GM18511 (cell line): Measurements from ENCODE around the gene PUM1.

Experiments used
- ATAC-seq: cut with Tn5 transposase; IDR thresholded peaks from one replicate; pipeline ENCODE4 v1.9.1; 2021; ENCODE audit warnings: mild to moderate bottlenecking, moderate library complexity; ENCODE audit not compliant: unreplicated experiment

The PUM1 gene

DNA sequence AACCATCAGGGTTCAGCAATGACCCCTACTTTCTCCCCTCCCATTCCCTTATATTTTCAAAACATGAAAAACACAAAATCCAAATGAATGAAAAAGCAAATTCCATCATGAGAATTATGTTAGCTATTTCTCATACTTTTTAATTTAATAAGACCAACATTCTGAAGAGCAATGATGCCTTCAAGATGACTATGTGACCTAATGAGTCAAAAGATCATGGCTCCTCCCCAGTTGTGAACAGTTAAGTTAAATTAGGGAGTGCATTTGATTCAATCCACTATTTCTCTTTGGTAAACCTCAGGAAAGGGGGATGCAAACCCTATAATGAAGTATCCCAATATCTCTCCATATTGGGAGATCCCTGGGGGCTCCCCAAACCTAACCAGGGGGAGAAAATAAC lies 36.5 kb downstream of the PUM1 start:
- no peak for ATAC-seq

GRCh38 chr1:31027693-31028526 lies 37.6 kb downstream of the PUM1 start:
- no peak for ATAC-seq

DNA sequence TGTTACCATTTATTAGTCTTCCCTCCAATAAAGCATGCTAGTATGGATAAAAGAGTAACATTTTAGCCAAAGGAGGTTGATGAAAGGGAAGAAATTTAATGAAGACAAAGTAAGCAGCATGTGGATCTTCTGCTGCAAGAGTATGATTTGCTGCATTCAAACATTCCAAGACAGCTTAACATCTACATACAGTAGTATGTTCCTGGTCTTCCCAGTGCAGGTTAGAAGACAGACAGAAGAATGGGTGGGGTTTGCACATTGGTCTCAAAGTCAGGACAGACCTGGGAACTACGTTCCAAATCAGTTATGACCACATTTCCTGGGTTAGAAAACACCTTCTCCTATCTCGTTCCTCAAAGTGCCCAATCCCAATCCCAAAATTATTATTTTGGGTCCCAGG lies 43.3 kb downstream of the PUM1 start:
- no peak for ATAC-seq

DNA sequence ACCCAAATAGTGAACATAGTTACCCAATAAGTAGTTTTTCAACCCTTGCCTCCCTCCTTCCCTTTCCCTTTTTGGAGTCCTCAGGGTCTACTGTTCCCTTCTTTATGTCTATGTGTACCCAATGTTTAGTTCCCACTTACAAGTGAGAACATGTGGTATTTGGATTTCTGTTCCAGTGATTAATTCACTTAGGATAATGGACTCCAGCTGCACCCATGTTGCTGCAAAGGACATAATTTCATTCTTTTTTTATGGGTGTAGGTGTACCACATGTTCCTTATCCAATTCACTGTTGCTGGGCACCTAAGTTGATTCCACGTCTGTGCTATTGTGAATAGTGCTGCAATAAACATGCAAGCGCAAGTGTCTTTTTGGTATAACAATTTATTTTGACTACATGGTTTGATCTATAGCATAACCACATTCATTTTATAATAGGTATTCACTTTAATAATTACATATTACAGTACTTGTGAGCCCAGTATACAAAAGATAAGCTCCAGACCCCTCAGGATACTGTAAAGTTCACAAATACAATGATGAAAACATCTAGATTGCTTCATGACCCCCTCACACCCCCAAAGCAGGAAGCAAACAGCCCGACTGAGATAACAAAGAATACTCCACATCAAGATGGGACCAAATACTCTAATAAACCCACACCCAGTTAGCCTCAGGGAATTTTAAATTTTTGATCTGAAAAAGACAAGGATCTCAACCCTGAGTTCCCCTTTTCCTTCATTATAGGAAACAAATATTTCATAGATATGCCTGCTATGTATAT lies 45.3 kb downstream of the PUM1 start:
- no peak for ATAC-seq

- ATAC-seq: no peak
Observed at GRCh38 chr1:31019401-31019800, 46.1 kb downstream of the PUM1 start.

DNA sequence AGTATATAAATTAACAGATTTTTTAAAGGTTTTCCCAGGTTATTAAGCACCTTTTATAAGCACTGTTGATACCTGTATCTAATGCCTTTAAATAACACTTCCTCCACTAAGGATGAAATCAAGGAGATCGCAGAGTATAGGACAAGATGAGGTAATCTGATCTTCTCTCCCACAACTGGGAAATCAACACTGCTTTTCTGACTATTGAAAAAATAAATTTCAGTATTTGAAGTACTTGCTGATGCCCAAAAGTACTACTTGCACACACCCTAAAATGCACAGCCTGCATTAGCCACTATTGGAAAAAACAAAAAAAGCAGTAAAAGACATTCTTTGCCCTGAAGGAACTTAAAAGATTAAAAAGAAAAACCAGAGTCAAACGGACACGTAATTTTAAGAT lies 48.6 kb downstream of the PUM1 start:
- no peak for ATAC-seq

GRCh38 chr1:31013187-31013864 lies 52.2 kb downstream of the PUM1 start:
- peak; percentile 76 for ATAC-seq

DNA sequence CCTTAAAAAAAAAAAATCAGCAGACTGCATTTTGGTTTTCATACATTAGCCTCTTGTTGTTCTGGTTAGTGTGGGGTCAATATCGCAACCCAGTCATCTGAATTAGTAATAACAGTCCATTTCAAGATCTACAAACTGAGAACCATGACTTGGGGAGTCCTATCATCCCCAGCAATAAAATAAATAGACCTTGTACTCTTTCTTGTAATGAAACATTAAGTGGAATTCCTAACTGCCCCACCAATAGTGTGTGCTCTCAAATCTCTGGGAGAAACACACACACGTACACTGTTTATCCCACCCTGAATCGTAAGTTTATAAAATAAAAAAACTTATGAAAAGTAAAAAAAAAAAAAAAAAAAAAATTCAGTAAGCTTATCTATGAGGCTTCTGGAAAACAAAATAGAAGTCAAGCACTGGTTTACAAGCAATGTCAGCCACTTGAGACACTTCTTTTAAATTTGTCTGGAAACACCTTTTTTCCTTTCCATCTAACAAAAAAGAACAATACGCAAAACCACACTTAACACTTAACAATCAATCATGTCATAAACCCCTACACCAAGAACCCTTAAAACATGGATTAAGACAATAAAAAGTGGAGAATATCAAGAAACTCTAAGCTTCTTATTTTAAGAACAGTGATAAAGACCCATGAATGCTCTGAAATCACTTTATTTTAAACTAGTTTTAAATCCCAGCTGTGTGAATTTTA lies 53.1 kb downstream of the PUM1 start:
- no peak for ATAC-seq

DNA sequence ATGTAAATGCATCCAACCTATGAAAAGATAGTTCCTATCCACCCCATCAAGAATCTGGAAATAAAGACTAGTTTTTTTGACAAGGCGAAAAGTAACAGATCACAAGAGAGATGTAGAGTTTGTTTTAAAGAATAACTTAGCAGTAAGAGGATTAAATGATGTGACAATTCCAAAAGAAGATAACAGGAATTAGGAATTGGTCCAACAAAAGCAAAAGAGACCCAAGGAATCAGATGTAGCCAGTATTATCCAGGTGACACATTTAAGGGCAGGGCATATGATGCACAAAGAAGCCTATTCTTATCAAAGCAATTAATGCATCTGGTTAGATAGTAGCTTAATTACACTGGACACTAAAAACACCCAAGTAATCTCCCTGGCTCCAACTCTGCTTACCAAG lies 53.8 kb downstream of the PUM1 start:
- ATAC-seq: no peak

DNA sequence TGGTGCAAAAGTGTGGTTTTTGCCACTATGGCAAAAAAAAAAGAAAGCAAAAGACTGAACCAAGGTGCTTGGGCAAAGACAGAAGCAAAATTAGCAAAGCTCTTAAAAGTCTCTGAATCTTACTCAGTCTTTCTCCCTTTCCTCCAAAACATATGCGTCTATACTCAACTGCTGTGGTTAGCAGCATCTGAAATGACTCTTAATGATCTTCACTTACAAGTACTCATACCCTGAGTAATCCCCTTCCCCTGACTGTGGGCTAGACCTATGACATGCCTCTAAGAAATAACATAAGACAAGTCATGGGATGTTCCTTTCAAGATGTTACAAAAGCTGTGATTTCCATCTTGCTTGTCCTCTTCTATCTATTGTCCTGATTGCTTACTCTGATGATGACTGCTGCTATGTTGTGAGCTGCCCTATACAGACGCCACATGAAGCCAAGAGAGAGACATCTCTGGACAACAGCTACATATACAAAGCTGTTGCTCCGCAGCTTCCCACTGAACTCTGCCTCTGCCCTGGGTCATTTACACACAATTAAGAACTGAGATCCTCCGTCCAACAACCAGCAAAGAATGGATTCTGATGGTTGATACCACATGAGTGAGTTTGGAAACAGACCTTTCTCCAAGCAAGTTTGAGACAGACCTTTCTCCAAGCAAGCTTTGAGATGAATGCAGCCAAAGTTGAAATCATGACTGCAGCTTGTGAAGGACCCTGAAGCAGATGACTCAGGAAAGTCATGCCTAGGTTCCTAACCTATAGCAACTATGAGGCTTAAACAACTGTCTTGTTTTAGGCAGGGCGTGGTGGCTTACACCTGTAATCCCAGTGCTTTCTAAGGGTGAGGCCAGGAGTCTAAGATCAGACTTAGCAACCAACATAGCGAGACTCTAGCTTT lies 55.2 kb downstream of the PUM1 start:
- ATAC-seq: peak; percentile 74

DNA sequence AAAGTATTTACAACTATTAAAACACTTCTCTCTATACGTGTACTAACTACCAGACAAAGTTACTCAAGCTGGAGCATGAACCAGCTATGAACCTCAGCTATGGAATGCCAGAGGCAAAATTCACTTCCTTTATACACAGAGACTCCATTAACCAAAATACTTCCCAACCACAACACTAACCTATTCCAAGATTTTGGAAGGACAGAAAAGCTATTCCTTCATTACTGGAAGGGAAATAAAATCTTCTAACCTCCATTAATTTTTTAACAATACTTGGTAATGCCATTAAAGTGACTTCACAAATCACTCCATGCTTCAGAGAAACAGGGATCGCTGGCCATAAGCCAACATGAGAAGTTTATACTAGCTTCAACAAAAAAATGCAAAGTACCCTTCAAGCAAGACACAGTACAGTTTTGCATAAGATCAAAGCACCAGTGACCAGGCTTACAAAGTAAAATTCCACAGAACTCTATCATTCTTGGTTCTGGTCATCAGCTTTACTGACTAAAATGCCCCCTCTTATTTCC lies 58.0 kb downstream of the PUM1 start:
- no peak for ATAC-seq

GRCh38 chr1:31006747-31007146 lies 58.8 kb downstream of the PUM1 start:
- ATAC-seq: no peak

- ATAC-seq: no peak
Observed at GRCh38 chr1:31005617-31006166, 59.8 kb downstream of the PUM1 start.

DNA sequence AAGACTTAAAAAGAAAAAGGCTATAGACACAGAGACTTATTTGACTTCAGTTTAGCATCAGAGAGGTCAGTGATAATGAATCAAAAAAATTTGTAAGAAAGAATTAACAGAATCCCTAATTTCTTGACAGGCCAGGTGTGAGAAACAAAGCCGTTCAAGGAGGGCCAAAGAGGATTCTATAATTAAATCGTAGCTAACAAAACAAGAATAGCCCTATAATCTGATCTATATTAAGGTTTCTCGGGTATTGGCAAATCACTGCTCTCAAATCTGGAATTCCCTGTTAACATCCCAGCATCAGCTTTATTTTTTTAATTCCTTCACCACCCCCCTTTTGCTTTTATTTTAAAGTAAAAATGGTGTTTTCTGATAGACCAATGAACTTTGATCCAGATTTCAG lies 60.3 kb downstream of the PUM1 start:
- ATAC-seq: no peak

- ATAC-seq: no peak
Observed at GRCh38 chr1:31004231-31004621, 61.3 kb downstream of the PUM1 start.

GRCh38 chr1:31003613-31004230 lies 61.8 kb downstream of the PUM1 start:
- no peak for ATAC-seq

- ATAC-seq: no peak
Observed at GRCh38 chr1:31000301-31000700, 65.2 kb downstream of the PUM1 start.

- no peak for ATAC-seq
Observed at GRCh38 chr1:30998887-30999286, 66.6 kb downstream of the PUM1 start.

DNA sequence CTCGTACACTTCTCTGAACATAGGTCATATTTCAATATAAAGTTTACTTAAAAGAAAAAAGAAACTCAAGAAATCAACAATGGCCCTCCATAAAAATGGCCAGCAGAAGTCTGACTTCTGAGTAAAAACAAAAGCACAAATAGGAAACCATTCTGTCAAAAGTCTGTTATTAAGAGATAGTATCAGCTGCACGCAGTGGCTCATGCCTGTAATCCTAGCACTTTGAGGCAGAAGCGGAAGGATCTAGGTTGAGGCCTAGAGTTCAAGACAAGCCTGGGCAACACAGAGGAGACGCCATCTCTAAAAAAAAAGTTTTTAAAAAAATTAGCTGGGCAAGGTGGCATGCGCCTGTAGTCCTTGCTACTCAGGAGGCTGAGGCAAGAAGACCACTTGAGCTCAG lies 67.3 kb downstream of the PUM1 start:
- ATAC-seq: no peak
